A673 (cell line): ENCODE results near the gene STIL. TPM values are rescaled to one million over a fixed set of nuclear protein-coding genes. Genes with fewer than 3 reads are reported as not detected.

Experiments
- BruUV-seq: library from RNA; stranded (reverse); fragments of 400-500 nt; replicated peaks from 2 replicates; lab custom pipeline; 2021; lab: Mats Ljungman, UMichigan
- CTCF ChIA-PET: fragments of 300-600 bp; sonication (Branson Sonifier 250); formaldehyde crosslinking; loops from one replicate; lab custom pipeline; 2022; ENCODE audit warnings: antibody characterized with exemption; lab: Charles Lee
- POLR2A ChIA-PET: fragments of 300-600 bp; sonication (Branson Sonifier 250); formaldehyde crosslinking; loops from one replicate; lab custom pipeline; 2022; ENCODE audit warnings: antibody characterized with exemption; ENCODE audit not compliant: low non-redundant PET; lab: Charles Lee
- DNase-seq: peaks from one replicate; pipeline ENCODE4 v3.0.0-alpha.2; 2015; ENCODE audit warnings: low spot score
- H3K27ac ChIP-seq: fragments of 200-600 bp; sonication (generic); 2 replicates; pipeline ENCODE4 v1.5.1; 2016; ENCODE audit warnings: mixed run types, low read depth, mild to moderate bottlenecking, mixed read lengths, antibody characterized with exemption, low read length; ENCODE audit not compliant: poor library complexity, severe bottlenecking
- H3K27me3 ChIP-seq: fragments of 200-600 bp; sonication (generic); replicated peaks from 2 replicates; pipeline ENCODE4 v1.6.1; 2017; ENCODE audit warnings: mixed run types, low read depth, mild to moderate bottlenecking, mixed read lengths, antibody characterized with exemption, low read length; ENCODE audit not compliant: insufficient read depth, poor library complexity
- H3K36me3 ChIP-seq: fragments of 200-600 bp; sonication (generic); 2 replicates; pipeline ENCODE4 v1.6.1; 2016; ENCODE audit warnings: mixed run types, mild to moderate bottlenecking, mixed read lengths, antibody characterized with exemption, low read length; ENCODE audit not compliant: insufficient read depth, poor library complexity, severe bottlenecking
- H3K4me1 ChIP-seq: fragments of 200-600 bp; sonication (generic); 2 replicates; pipeline ENCODE4 v1.6.1; 2017; ENCODE audit warnings: mixed run types, mild to moderate bottlenecking, mixed read lengths, antibody characterized with exemption, low read length; ENCODE audit not compliant: insufficient read depth, poor library complexity, severe bottlenecking
- H3K4me3 ChIP-seq: fragments of 200-600 bp; sonication (generic); 2 replicates; pipeline ENCODE4 v1.5.1; 2016; ENCODE audit warnings: low read depth, mixed run types, mild to moderate bottlenecking, mixed read lengths, low read length; ENCODE audit not compliant: poor library complexity, severe bottlenecking
- H3K9me3 ChIP-seq: fragments of 200-600 bp; sonication (generic); 2 replicates; pipeline ENCODE4 v1.6.1; 2016; ENCODE audit warnings: mixed run types, low read depth, mild to moderate bottlenecking, mixed read lengths, antibody characterized with exemption, low read length; ENCODE audit not compliant: poor library complexity, severe bottlenecking
- EZH2 ChIP-seq: fragments of 200-600 bp; sonication (generic); IDR thresholded peaks from 2 replicates; pipeline ENCODE4 v1.6.1; 2017; ENCODE audit warnings: borderline replicate concordance, low read depth, mild to moderate bottlenecking, mixed read lengths, antibody characterized with exemption, low read length; ENCODE audit not compliant: poor library complexity, severe bottlenecking
- intact Hi-C: fragments of 100-400 bp; cut with micrococcal nuclease; formaldehyde crosslinking; loops from one replicate; pipeline ENCODE4 v1.10.0; 2022; ENCODE audit not compliant: unreplicated experiment
- total RNA-seq: library from RNA; stranded (reverse); gene quantifications from 2 replicates; pipeline ENCODE4 v1.2.3, GENCODE V29; 2021
- TF ChIP-seq, protein P1 (sequence below): fragments of 300-800, 200-600 bp; sonication (generic); conservative IDR thresholded peaks from 2 replicates; pipeline ENCODE4 v1.5.1; 2017; ENCODE audit warnings: low read depth, mild to moderate bottlenecking, antibody characterized with exemption, low read length, moderate library complexity, mixed read lengths

STIL gene
- total RNA-seq, 1 experiment from 2014 or later: 43.4 TPM

DNA sequence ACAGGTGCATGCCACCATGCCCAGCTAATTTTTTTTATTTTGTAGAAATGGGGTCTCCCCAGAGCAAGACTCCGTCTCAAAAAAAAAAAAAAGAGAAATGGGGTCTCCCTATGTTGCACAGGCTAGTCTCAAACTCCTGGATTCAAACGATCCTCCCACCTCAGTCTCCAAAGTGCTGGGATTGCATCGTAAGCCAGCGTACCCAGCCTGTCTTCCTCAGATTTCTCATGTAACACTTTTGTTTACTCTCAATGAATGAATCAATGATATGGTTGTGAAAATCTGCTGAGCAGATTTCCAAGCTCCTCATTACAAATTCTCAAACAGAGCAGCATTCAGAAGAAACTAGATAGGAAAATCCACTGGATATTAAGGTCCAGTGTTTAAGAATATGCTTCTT lies 26.3 kb upstream of the STIL start:
- BruUV-seq: no TSS peak
- Histone ChIP-seq H3K4me3 (no peak overlapping the region), H3K27ac (no peak overlapping the region), H3K36me3 (no peaks in the 10 kb centered on the region), H3K27me3 (no peaks in the 10 kb centered on the region), H3K4me1 (peaks cover 2% of the 10 kb centered on the region), H3K9me3 (no peaks in the 10 kb centered on the region)
- intact Hi-C loops: no loop called here
- DNase-seq: no peak
- ChIA-PET CTCF (no interaction called here), POLR2A (no interaction called here)
- no peak for TF ChIP-seq EZH2
- TF ChIP-seq, protein P1, sequence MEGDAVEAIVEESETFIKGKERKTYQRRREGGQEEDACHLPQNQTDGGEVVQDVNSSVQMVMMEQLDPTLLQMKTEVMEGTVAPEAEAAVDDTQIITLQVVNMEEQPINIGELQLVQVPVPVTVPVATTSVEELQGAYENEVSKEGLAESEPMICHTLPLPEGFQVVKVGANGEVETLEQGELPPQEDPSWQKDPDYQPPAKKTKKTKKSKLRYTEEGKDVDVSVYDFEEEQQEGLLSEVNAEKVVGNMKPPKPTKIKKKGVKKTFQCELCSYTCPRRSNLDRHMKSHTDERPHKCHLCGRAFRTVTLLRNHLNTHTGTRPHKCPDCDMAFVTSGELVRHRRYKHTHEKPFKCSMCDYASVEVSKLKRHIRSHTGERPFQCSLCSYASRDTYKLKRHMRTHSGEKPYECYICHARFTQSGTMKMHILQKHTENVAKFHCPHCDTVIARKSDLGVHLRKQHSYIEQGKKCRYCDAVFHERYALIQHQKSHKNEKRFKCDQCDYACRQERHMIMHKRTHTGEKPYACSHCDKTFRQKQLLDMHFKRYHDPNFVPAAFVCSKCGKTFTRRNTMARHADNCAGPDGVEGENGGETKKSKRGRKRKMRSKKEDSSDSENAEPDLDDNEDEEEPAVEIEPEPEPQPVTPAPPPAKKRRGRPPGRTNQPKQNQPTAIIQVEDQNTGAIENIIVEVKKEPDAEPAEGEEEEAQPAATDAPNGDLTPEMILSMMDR: no peak

DNA sequence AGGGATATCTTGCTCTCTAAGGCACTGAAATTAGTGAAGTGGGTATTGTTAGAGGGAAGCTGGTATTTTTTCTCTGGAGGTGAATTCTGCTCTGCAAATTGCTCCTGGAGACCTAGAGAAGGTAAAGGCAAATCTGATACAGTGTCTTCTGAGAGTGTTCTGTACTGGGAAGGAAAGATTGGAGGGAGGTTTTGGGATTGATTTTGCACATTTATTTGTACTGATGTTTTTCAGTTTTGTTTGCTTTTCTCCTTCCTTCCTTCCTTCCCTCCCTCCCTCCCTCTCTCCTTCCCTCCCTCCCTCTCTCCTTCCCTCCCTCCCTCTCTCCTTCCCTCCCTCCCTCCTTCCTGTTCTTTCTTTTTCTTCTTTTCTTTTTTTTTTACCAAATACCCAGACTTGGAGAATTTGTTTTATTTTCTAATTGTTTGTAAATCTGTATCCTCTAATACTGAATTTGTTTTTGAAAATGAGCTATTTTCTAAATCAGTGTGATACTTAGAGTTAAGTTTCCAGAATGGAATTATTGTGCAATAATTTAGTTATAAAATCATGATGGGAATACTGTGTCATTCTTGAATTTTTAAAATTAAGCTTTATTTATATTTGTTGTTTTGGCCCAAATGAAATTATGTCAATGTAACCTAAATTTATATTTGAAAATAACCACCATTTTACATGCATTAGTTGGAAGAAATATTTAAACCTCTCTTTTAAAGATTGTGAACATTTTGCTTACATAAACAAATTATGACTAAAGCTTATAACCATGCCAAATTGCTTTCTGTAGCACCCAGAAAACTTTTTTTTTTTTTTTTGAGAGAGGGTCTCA lies 24.5 kb upstream of the STIL start:
- no peak overlapping the region for H3K27ac ChIP-seq
- H3K4me3 ChIP-seq: no peak overlapping the region
- no peaks in the 10 kb centered on the region for H3K9me3 ChIP-seq
- no peaks in the 10 kb centered on the region for H3K36me3 ChIP-seq
- DNase-seq: no peak
- H3K4me1 ChIP-seq: peaks cover 6% of the 10 kb centered on the region
- no peaks in the 10 kb centered on the region for H3K27me3 ChIP-seq
- no TSS peak for BruUV-seq
- POLR2A ChIA-PET: interaction anchor here (0.6 kb wide), 2 partner anchors 25 to 97 kb away, joined by 3 to 27 read pairs; partner anchors contain the start of gene STIL
- no peak for TF ChIP-seq EZH2
- TF ChIP-seq, protein P1: no peak
- intact Hi-C loops: no loop called here
- CTCF ChIA-PET: interaction anchor here (0.6 kb wide), 1 partner anchor 1010 kb away, joined by 4 read pairs; no protein-coding TSS in a partner anchor

DNA sequence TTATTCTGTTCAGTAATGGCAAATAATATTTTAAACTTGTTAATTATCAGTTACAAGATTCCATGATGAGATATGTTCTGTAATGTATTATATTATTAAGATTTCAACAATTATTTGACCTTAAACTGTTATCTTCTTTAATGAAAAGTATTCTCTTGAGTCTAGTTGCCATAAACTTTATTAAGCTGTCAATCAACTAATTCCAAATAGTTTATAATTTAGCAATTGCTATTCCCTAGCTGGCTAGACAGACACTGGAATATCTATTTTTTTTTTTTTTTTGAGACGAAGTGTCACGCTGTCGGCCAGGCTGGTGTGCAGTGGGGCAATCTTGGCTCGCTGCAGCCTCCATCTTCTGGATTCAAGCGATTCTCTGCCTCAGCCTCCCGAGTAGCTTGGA lies 23.4 kb upstream of the STIL start:
- no TSS peak for BruUV-seq
- intact Hi-C loops: no loop called here

More for the DNA sequence above, 23.4 kb upstream of the STIL start:
- no peak for TF ChIP-seq EZH2
- TF ChIP-seq, protein P1: no peak
- H3K9me3 ChIP-seq: no peaks in the 10 kb centered on the region
- H3K27ac ChIP-seq: no peak overlapping the region
- ChIA-PET CTCF (no interaction called here), POLR2A (no interaction called here)
- H3K36me3 ChIP-seq: no peaks in the 10 kb centered on the region
- H3K4me3 ChIP-seq: no peak overlapping the region
- DNase-seq: no peak
- no peaks in the 10 kb centered on the region for H3K27me3 ChIP-seq
- peaks cover 11% of the 10 kb centered on the region for H3K4me1 ChIP-seq
